Choroid plexus epithelial cell (primary cell): Measurements from ENCODE around the gene MCCC2.
A peak's percentile ranks its signal among the peaks of the same experiment; 100 is the strongest.
"Not testable (repeated sequence)": the region's sequence is repeated elsewhere in the genome, so short reads cannot be mapped to it uniquely, and the experiment has no call there.

Experiments used
- DNase-seq: peaks from one replicate; pipeline ENCODE4 v3.0.0-alpha.2; 2010; ENCODE audit warnings: low read depth
- H3K4me3 ChIP-seq: 2 replicates; pipeline ENCODE4 v1.5.1; 2011; ENCODE audit warnings: low read depth, mild to moderate bottlenecking, control low read depth, low read length, moderate library complexity
- CTCF ChIP-seq: conservative IDR thresholded peaks from 2 replicates; pipeline ENCODE4 v1.5.1; 2011; ENCODE audit warnings: low read depth, mild to moderate bottlenecking, control low read depth, inconsistent platforms, low read length, moderate library complexity

The MCCC2 gene

DNA sequence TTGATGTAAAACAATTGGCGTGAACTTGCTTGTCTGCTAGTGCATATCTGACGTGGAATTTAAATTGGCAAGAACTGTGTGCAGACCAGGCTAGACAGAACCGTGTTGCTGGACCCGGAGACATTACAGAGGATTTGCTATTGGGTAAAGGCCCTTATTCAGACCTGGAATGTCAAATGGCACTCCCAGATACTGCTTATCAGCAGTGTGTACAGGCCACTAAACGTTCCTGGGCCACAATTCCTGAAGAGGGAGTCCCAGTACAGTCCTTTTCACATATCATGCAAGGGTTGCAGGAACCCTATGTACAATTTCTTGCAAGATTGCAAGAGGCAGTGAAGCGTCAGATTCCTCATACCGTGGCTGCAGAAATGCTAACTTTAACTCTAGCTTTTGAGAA, 13.5 kb upstream of the MCCC2 start:
- TF ChIP-seq CTCF, result no peak
- DNase-seq, result peak; percentile 4
- H3K4me3 ChIP-seq, result no peak overlapping the region

DNA sequence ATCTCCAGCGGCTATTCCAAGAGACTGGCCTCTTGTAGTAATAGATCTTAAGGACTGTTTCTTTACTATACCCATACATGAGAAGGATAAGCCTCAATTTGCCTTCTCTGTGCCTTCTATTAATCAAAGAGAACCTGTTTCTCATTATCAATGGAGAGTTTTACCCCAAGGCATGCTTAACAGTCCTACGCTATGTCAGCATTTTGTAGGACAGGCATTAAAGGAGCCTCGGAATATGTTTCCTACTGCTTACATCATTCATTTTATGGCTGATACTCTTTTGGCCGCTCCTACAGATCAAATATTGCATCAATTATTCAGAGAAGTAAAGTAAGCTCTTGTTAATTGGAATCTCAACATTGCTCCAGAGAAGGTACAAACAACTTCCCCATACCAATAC, 11.6 kb upstream of the MCCC2 start:
- not testable (repeated sequence) for H3K4me3 ChIP-seq, DNase-seq

- no peak overlapping the region for H3K4me3 ChIP-seq
- no peak for TF ChIP-seq CTCF
- DNase-seq, result no peak
Measured at GRCh38 chr5:71576241-71576640, 10.9 kb upstream of the MCCC2 start.

GRCh38 chr5:71577839-71578238, 9.3 kb upstream of the MCCC2 start:
- DNase-seq, result not testable (repeated sequence)

DNA sequence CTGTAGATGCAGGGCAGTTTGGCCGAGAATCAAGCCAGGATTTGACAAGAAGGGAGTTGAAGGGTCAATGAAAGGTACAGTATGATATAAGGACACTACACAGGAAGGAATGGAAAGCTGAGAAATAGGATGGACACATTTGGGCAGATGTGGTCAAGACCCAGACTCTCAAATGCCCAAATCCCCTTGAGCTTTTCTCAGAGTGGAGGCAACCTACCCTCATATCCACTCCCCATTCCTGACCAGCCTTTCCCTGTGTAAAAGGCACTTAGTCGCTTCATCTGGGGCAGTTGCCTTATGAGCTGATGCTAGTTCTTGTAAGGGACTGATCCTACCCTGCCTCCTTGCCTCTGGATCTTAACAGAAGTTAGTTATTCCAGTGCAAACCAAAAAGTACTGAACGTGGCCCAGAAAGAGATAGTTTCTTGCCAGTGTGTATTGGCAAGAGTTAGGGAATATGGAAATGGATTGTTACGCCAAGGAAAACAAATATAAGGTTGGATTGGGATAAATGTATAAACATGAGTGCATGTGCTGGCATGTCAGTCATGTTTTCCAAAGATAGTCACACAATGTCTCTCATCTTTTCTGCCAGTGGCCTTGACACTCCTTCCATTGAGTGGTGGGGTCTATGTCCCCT, 4.1 kb upstream of the MCCC2 start:
- TF ChIP-seq CTCF, result no peak
- H3K4me3 ChIP-seq, result no peak overlapping the region
- DNase-seq, result no peak

More at GRCh38 chr5:71577839-71578238, 9.3 kb upstream of the MCCC2 start:
- H3K4me3 ChIP-seq, result not testable (repeated sequence)

GRCh38 chr5:71586052-71586940, 844 bp upstream of the MCCC2 start:
- peak overlapping the region; percentile 87 for H3K4me3 ChIP-seq
- DNase-seq, result peak; percentile 49
- TF ChIP-seq CTCF, result no peak

DNA sequence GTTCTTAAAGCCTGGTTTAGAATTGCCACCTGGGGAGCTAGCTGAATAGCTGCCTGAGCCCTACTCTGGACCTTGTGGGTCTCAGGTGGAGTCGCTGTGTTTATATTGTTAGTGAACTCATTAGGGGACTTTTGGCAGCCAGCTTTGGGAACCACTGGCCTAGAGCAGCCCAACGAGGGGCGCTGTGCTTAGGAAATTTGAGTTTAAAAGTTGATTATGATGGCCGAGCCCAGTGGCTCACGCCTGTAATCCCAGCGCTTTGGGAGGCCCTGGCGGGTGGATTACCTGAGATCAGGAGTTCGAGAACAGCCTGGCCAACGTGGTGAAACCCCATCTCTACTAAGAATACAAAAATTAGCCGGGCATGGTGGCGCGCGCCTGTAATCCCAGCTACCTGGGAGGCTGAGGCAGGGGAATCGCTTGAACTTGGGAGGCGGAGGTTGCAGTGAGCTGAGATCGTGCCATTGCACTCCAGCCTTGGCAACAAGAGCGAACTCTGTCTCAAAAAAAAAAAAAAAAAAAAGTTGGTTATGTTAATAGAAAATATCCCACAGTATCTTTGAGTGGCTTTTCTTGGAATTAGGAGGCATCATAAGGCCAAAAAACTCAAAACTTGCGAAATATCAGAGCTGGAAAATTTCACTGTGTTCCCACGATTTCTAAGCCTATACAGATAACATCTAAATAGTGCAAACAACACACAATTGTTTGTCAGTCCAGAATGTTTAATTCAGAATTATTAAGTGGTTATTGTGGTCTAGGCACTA, 809 bp downstream of the MCCC2 start:
- DNase-seq, result no peak
- TF ChIP-seq CTCF, result peak; percentile 25
- peak overlapping the region; percentile 87 for H3K4me3 ChIP-seq
